ENCODE results near the gene VSIR. TPM values are rescaled to one million over a fixed set of nuclear protein-coding genes. Genes with fewer than 3 reads are reported as not detected.
A peak's percentile ranks its signal among the peaks of the same experiment; 100 is the strongest.

The VSIR gene
- total RNA-seq, 2 donors from 2014 or later = 36.1 to 56.0 TPM

DNA sequence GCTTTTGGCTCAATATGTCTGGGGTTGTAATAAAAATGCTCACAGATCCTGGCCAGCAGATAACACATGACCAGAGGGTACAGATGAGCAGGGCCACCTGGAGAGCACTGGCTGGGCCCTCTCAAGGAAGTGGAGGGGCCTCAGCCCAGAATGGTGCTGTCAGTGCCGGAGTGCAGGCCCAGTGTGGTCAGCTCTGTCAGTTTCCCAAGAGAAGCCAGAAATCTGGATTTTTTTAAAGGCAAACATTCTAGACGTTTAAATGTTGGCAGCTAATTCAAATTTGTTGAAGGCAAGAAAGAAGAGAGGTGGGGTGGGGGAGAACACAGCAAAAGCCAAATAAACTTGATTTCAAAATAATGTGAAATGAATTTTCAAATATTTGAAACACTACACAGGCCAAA lies 55.8 kb downstream of the VSIR start:
- no peaks in the 10 kb centered on the region for H3K27me3 ChIP-seq
- H3K9me3 ChIP-seq = no peaks in the 10 kb centered on the region
- no peaks in the 10 kb centered on the region for H3K36me3 ChIP-seq
- TF ChIP-seq, protein P1, sequence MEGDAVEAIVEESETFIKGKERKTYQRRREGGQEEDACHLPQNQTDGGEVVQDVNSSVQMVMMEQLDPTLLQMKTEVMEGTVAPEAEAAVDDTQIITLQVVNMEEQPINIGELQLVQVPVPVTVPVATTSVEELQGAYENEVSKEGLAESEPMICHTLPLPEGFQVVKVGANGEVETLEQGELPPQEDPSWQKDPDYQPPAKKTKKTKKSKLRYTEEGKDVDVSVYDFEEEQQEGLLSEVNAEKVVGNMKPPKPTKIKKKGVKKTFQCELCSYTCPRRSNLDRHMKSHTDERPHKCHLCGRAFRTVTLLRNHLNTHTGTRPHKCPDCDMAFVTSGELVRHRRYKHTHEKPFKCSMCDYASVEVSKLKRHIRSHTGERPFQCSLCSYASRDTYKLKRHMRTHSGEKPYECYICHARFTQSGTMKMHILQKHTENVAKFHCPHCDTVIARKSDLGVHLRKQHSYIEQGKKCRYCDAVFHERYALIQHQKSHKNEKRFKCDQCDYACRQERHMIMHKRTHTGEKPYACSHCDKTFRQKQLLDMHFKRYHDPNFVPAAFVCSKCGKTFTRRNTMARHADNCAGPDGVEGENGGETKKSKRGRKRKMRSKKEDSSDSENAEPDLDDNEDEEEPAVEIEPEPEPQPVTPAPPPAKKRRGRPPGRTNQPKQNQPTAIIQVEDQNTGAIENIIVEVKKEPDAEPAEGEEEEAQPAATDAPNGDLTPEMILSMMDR (IDR thresholded peaks at IDR 0.05) = no peak
- no peak for DNase-seq (ENCODE audit: low spot score)
- peak overlapping the region; percentile 9 to 25 for H3K27ac ChIP-seq
- H3K4me1 ChIP-seq = peaks cover 0 to 78% of the 10 kb centered on the region in 2 donors
- no peak overlapping the region for H3K4me3 ChIP-seq

DNA sequence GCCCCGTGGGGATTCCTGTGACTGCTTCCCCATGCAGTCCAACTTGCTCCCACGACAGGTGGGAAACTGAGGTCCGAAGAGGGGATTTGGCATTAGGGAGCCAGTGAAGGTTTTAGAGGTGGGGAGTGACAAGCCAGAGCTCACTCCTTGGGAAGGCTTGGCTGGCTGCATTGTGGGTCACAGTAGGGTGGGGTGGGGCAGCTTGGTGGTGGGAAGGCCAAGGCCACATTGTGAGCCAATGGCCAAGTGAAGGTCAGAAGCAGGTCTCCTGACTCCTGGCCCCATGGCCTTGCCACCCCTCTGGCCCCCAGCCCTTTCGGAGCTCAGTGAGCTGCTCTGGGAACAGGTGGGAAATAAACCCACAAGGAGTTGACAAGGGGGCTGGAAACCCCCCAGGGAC lies 56.3 kb downstream of the VSIR start:
- H3K4me1 ChIP-seq = peaks cover 0 to 81% of the 10 kb centered on the region in 2 donors
- peak overlapping the region in 1 of 2 donors; percentile 9 for H3K27ac ChIP-seq
- H3K9me3 ChIP-seq = no peaks in the 10 kb centered on the region
- H3K27me3 ChIP-seq = no peaks in the 10 kb centered on the region
- no peak overlapping the region for H3K4me3 ChIP-seq
- TF ChIP-seq, protein P1 (IDR thresholded peaks at IDR 0.05) = no peak
- DNase-seq (ENCODE audit: low spot score) = no peak
- H3K36me3 ChIP-seq = no peaks in the 10 kb centered on the region

DNA sequence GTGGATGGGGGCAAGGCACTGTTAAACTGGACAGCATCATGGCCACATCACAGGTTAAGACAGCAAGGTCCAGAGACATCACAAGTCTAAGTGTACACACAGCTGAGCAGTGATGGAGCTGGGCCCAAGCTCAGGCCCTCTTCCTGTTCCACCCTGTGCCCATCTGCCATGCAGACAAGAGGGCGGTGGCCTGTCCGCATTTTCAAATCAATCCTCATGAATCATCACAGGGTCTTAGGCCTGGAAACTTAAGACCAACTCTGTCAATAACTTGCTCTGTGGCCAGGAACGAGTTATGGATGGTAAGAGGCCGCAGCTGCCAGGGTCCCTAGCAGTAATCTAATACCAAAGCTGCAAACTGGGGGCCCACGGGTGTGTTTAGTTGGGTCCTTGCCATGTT lies 56.9 kb downstream of the VSIR start:
- DNase-seq (ENCODE audit: low spot score) = no peak
- TF ChIP-seq, protein P1 (IDR thresholded peaks at IDR 0.05) = no peak
- Histone ChIP-seq H3K27ac (no peak overlapping the region), H3K4me1 (peaks cover 0 to 81% of the 10 kb centered on the region in 2 donors), H3K36me3 (no peaks in the 10 kb centered on the region), H3K4me3 (no peak overlapping the region), H3K27me3 (no peaks in the 10 kb centered on the region), H3K9me3 (no peaks in the 10 kb centered on the region)

DNA sequence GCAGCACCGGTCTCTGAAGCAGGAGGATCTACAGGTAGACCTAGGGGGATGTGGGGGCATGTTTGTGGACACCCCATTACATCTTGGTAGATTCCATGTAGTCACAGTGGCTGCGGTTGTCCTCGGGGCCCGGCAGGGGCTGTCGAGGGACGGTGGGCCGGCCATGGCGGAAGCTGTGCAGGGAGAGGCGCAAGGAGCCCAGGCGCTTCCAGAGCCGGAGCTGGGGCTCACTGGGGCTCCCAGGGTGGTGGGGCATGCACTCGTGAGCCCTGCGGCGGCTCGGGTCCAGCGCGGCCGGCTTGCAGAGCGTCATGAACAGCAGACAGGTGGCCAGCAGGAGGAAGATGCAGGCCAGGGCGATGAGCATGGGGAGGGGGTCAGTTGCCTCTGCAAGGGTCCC lies 57.5 kb downstream of the VSIR start:
- H3K36me3 ChIP-seq = no peaks in the 10 kb centered on the region
- H3K4me1 ChIP-seq = peaks cover 0 to 81% of the 10 kb centered on the region in 2 donors
- no peak for DNase-seq (ENCODE audit: low spot score)
- H3K27ac ChIP-seq = no peak overlapping the region
- TF ChIP-seq, protein P1 (IDR thresholded peaks at IDR 0.05) = no peak
- H3K4me3 ChIP-seq = no peak overlapping the region
- H3K9me3 ChIP-seq = no peaks in the 10 kb centered on the region
- H3K27me3 ChIP-seq = no peaks in the 10 kb centered on the region

DNA sequence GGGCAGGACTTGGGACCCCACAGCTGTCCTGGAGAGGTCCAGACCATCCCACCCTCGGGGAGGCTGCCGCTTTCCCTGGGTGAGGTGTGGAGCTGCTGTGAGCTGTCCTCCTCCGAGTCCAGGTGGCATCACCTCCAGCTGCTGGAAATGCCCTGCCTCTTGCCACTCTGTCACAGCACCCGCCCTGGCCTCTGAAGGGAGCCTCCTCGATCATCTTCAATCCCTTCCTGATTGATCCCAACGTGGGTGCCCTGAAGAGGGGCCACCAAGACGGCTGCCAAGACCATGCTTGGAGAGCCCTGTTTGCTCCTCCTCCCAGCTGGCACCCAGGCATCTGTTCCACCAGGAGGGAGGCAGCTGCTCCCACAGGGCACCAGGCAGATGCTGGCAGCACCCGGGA lies 58.3 kb downstream of the VSIR start:
- Histone ChIP-seq H3K27me3 (no peaks in the 10 kb centered on the region), H3K9me3 (no peaks in the 10 kb centered on the region), H3K4me1 (peaks cover 0 to 78% of the 10 kb centered on the region in 2 donors), H3K36me3 (no peaks in the 10 kb centered on the region), H3K4me3 (no peak overlapping the region), H3K27ac (peak overlapping the region; percentile 79 to 93)
- TF ChIP-seq, protein P1 (IDR thresholded peaks at IDR 0.05) = no peak
- no peak for DNase-seq (ENCODE audit: low spot score)

DNA sequence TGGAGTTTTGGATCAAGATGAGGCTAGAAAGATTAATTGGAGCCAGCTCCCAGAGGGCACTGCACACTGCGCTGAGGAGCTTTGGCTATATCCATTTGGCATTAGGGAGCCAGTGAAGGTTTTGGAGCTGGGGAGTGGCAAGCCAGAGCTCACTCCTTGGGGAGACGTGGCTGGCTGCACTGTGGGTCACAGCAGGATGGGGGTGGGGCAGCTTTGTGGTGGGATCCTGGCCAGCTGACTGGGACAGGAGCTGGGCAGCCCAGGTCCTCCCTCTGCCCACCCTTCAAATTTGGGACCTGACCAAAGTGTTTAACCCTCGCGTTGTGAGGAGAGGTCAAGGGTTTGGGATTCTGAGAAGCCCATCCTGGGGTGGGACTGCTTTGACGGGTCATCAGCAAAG lies 58.7 kb downstream of the VSIR start:
- Histone ChIP-seq H3K27me3 (no peaks in the 10 kb centered on the region), H3K27ac (peak overlapping the region; percentile 79 to 93), H3K4me1 (peaks cover 0 to 74% of the 10 kb centered on the region in 2 donors), H3K4me3 (no peak overlapping the region), H3K36me3 (no peaks in the 10 kb centered on the region), H3K9me3 (no peaks in the 10 kb centered on the region)
- DNase-seq (ENCODE audit: low spot score) = no peak
- TF ChIP-seq, protein P1 (IDR thresholded peaks at IDR 0.05) = no peak

Measured in right atrium auricular region (tissue), 2 donors.